Activated CD4-positive, alpha-beta T cell treated with anti-CD3 and anti-CD28 coated beads for 48 hours (primary cell): ENCODE results near the gene C6orf118.

Source experiments
- DNase-seq: peaks from one replicate; pipeline ENCODE4 v3.0.0-alpha.2; 2020

The C6orf118 gene

GRCh38 chr6:165243801-165244200 lies 65.6 kb downstream of the C6orf118 start:
- no peak for DNase-seq

GRCh38 chr6:165236326-165236725 lies 73.1 kb downstream of the C6orf118 start:
- no peak for DNase-seq

DNA sequence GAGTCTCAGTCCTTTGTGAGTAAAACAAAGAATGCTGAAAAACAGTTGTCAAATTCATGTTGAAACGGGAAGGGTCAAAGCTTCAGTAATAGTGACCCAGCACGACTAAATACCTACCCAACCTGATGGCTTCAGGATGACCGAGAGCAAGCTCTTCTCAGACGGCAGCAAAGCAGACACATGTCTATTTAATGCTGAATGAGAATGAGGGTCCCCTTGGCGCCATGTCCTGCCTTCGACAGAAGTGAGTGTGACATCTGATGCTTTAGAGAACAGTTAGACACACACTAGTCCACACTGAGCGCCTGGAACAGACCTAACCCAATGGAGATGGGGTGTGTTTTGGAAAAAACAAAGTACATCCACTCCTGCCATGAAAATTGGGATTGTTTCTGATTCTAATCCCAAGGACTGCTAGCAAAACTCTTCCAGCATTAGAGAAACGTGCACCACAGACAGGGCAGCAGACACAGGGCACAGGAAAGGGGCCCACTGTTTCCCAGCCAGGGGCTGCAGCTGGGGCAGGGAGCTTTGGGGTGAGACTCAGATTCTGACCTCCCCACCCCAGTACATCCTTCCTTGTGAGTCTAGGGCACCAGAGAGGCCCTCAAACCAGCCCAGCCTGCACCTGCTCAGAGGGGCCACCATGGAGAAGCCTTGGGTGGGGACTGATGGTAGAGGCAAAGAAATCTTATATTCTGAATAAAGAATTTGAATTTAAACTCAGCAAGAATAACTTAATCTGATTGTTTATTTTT lies 76.5 kb downstream of the C6orf118 start:
- DNase-seq = no peak

- no peak for DNase-seq
Observed at GRCh38 chr6:165231581-165232561, 77.5 kb downstream of the C6orf118 start.

DNA sequence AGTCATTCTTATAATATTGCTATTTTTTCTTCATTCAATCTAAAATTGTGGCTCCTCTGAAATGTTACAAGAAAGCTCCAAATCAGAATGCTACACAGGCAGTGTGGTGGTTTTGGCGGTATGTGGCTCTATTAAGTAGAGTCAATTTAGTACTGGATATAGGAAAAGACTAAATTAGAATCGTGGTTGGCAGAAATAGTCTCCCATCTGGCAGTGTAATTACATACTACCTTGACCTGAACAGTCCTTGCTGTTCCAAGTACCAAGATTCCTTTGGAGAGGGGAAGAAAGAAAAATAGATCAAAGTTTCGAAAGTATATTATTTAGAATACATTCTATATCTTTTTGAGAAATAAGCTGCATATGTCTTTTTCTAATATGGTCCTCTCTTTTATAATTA lies 78.2 kb downstream of the C6orf118 start:
- DNase-seq = no peak
